GM12891 (cell line): ENCODE data around the gene TMC4.

Experiments used
- PAX5 ChIP-seq: IDR thresholded peaks from 2 replicates; pipeline ENCODE4 v1.6.1; 2011; ENCODE audit warnings: low read length, moderate library complexity, mild to moderate bottlenecking; ENCODE audit not compliant: insufficient read depth, severe bottlenecking
- POLR2A ChIP-seq: IDR thresholded peaks from 2 replicates; pipeline ENCODE4 v1.6.1; 2011; ENCODE audit warnings: low read depth, low read length, control low read depth
- POLR2AphosphoS5 ChIP-seq: IDR thresholded peaks from 2 replicates; pipeline ENCODE4 v1.6.1; 2011; ENCODE audit warnings: low read depth, low read length, control low read depth
- POU2F2 ChIP-seq: IDR thresholded peaks from 2 replicates; pipeline ENCODE4 v1.6.1; 2011; ENCODE audit warnings: low read depth, mild to moderate bottlenecking, control low read depth, low read length, moderate library complexity
- SPI1 ChIP-seq: IDR thresholded peaks from 2 replicates; pipeline ENCODE4 v1.6.1; 2011; ENCODE audit warnings: low read depth, low read length, control low read depth
- TAF1 ChIP-seq: IDR thresholded peaks from 2 replicates; pipeline ENCODE4 v1.6.1; 2011; ENCODE audit warnings: low read depth, low read length, control low read depth

- no peak for TF ChIP-seq POLR2AphosphoS5
- no peak for TF ChIP-seq POLR2A
- no peak for TF ChIP-seq POU2F2
- no peak for TF ChIP-seq SPI1
- TF ChIP-seq TAF1, result no peak
- TF ChIP-seq PAX5, result no peak
These were observed 27.3 kb downstream of the TMC4 start for GRCh38 chr19:54145541-54146158.
